OCI-LY3 (cell line): Measurements from ENCODE around the gene ITGA6.

Experiments used
- H2AFZ ChIP-seq: fragments of 200-600, 300-600 bp; shearing (Covaris generic); 2 replicates; pipeline ENCODE4 v1.6.0; 2014; ENCODE audit warnings: antibody characterized with exemption, low read depth, low read length
- H3K27ac ChIP-seq: fragments of 200-600, 300-600 bp; sonication (generic); 2 replicates; pipeline ENCODE4 v1.5.1; 2014; ENCODE audit warnings: mild to moderate bottlenecking, low read length, moderate library complexity, mixed read lengths
- H3K27me3 ChIP-seq: fragments of 200-600, 300-600 bp; sonication (generic); 2 replicates; pipeline ENCODE4 v1.6.1; 2014; ENCODE audit warnings: low read depth, low read length, mixed read lengths
- H3K36me3 ChIP-seq: fragments of 200-600, 300-600 bp; sonication (generic); replicated peaks from 2 replicates; pipeline ENCODE3; 2014; ENCODE audit warnings: low read depth, low read length, mixed read lengths
- H3K4me1 ChIP-seq: fragments of 300-600, 200-600 bp; sonication (generic); 2 replicates; pipeline ENCODE4 v1.6.1; 2014; ENCODE audit warnings: low read length, mixed read lengths
- H3K4me2 ChIP-seq: fragments of 200-600, 300-600 bp; sonication (generic); 2 replicates; pipeline ENCODE4 v1.6.1; 2014; ENCODE audit warnings: low read length, mixed read lengths
- H3K4me3 ChIP-seq: fragments of 300-600, 200-600 bp; sonication (generic); 2 replicates; pipeline ENCODE4 v1.5.1; 2014; ENCODE audit warnings: antibody characterized with exemption, mild to moderate bottlenecking, low read length, moderate library complexity
- H3K79me2 ChIP-seq: fragments of 300-600, 200-600 bp; shearing (Covaris generic); 2 replicates; pipeline ENCODE4 v1.6.1; 2014; ENCODE audit warnings: mild to moderate bottlenecking, low read length, mixed read lengths
- H3K9ac ChIP-seq: fragments of 300-600, 200-600 bp; shearing (Covaris generic); 2 replicates; pipeline ENCODE4 v1.6.0; 2014; ENCODE audit warnings: mild to moderate bottlenecking, low read length, moderate library complexity
- H3K9me3 ChIP-seq: fragments of 200-600, 300-600 bp; shearing (Covaris generic); 2 replicates; pipeline ENCODE4 v1.6.1; 2014; ENCODE audit warnings: low read length, mixed read lengths; ENCODE audit not compliant: insufficient read depth
- H4K20me1 ChIP-seq: fragments of 200-600, 300-600 bp; sonication (generic); 2 replicates; pipeline ENCODE4 v1.6.1; 2016; ENCODE audit warnings: low read length, mixed read lengths; ENCODE audit not compliant: insufficient read depth
- EZH2phosphoT487 ChIP-seq: fragments of 200-600 bp; shearing (Covaris generic); IDR thresholded peaks from 2 replicates; pipeline ENCODE4 v1.6.1; 2018; ENCODE audit warnings: antibody characterized with exemption, mixed run types, low read depth
- TF ChIP-seq, protein P1 (sequence below): fragments of 200-600, 300-600 bp; sonication (generic); IDR thresholded peaks from 2 replicates; pipeline ENCODE4 v1.5.1; 2014; ENCODE audit warnings: antibody characterized with exemption, low read length, low read depth

ITGA6 gene

GRCh38 chr2:172449911-172450550, 22.6 kb downstream of the ITGA6 start:
- H3K27me3 ChIP-seq, result peaks cover 33% of the 10 kb centered on the region
- no peak overlapping the region for H3K4me3 ChIP-seq
- H3K79me2 ChIP-seq, result no peaks in the 10 kb centered on the region
- TF ChIP-seq, protein P1, sequence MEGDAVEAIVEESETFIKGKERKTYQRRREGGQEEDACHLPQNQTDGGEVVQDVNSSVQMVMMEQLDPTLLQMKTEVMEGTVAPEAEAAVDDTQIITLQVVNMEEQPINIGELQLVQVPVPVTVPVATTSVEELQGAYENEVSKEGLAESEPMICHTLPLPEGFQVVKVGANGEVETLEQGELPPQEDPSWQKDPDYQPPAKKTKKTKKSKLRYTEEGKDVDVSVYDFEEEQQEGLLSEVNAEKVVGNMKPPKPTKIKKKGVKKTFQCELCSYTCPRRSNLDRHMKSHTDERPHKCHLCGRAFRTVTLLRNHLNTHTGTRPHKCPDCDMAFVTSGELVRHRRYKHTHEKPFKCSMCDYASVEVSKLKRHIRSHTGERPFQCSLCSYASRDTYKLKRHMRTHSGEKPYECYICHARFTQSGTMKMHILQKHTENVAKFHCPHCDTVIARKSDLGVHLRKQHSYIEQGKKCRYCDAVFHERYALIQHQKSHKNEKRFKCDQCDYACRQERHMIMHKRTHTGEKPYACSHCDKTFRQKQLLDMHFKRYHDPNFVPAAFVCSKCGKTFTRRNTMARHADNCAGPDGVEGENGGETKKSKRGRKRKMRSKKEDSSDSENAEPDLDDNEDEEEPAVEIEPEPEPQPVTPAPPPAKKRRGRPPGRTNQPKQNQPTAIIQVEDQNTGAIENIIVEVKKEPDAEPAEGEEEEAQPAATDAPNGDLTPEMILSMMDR, result no peak
- TF ChIP-seq EZH2phosphoT487, result no peak
- H3K4me1 ChIP-seq, result no peaks in the 10 kb centered on the region
- no peak overlapping the region for H3K9ac ChIP-seq
- H2AFZ ChIP-seq, result no peak overlapping the region
- H4K20me1 ChIP-seq, result no peaks in the 10 kb centered on the region
- no peak overlapping the region for H3K4me2 ChIP-seq
- H3K36me3 ChIP-seq, result no peaks in the 10 kb centered on the region
- H3K9me3 ChIP-seq, result no peaks in the 10 kb centered on the region
- H3K27ac ChIP-seq, result no peak overlapping the region

DNA sequence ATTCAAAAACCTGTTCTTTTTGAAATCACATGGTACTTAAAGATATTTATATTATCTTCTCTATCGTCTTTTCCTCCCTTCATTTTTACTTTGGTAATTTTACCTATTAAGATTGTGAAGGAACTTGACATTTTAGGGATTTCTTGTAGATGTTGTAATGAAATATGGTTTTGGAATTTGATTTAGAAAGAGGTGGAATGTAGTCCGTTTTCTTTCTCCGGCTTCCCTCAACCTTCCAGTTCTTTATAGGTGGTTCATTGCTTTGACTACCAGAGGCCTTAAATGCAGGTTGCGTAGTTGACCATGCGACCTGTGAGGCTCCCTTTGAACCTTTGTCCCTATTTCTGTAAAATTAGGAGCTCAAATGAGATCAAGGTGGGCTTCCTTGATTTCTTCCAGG, 24.5 kb downstream of the ITGA6 start:
- no peak overlapping the region for H3K4me2 ChIP-seq
- no peak overlapping the region for H3K9ac ChIP-seq
- no peak overlapping the region for H3K4me3 ChIP-seq
- no peaks in the 10 kb centered on the region for H3K36me3 ChIP-seq
- H4K20me1 ChIP-seq, result no peaks in the 10 kb centered on the region
- no peaks in the 10 kb centered on the region for H3K9me3 ChIP-seq
- H3K4me1 ChIP-seq, result no peaks in the 10 kb centered on the region
- H3K79me2 ChIP-seq, result no peaks in the 10 kb centered on the region
- TF ChIP-seq, protein P1, result no peak
- no peak for TF ChIP-seq EZH2phosphoT487
- H2AFZ ChIP-seq, result no peak overlapping the region
- H3K27me3 ChIP-seq, result peaks cover 42% of the 10 kb centered on the region
- no peak overlapping the region for H3K27ac ChIP-seq

DNA sequence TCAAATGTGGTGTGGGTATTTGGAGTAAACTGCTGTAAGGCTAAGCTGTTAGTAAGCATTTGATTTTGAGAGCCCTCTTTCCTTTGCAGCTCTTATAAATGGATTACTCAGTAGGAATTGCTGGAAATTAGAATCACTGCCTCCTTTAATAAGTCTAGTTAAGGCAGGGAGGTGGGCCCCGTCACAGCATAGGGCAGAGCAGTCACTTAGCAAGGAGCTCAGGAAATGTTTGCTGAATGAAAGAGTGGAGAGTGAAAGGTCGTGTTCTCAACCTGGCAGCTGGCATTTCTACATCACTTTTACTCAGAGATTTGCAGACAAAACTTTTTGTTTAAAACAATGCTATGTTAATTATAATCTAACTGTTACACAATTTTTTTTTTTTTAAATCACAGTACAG, 25.5 kb downstream of the ITGA6 start:
- Histone ChIP-seq H3K36me3 (no peaks in the 10 kb centered on the region), H3K27me3 (peaks cover 43% of the 10 kb centered on the region), H3K4me1 (no peaks in the 10 kb centered on the region), H3K27ac (no peak overlapping the region), H3K9me3 (no peaks in the 10 kb centered on the region), H4K20me1 (no peaks in the 10 kb centered on the region), H3K4me3 (no peak overlapping the region), H2AFZ (no peak overlapping the region), H3K4me2 (no peak overlapping the region), H3K9ac (no peak overlapping the region), H3K79me2 (no peaks in the 10 kb centered on the region)
- no peak for TF ChIP-seq EZH2phosphoT487
- TF ChIP-seq, protein P1, result no peak

DNA sequence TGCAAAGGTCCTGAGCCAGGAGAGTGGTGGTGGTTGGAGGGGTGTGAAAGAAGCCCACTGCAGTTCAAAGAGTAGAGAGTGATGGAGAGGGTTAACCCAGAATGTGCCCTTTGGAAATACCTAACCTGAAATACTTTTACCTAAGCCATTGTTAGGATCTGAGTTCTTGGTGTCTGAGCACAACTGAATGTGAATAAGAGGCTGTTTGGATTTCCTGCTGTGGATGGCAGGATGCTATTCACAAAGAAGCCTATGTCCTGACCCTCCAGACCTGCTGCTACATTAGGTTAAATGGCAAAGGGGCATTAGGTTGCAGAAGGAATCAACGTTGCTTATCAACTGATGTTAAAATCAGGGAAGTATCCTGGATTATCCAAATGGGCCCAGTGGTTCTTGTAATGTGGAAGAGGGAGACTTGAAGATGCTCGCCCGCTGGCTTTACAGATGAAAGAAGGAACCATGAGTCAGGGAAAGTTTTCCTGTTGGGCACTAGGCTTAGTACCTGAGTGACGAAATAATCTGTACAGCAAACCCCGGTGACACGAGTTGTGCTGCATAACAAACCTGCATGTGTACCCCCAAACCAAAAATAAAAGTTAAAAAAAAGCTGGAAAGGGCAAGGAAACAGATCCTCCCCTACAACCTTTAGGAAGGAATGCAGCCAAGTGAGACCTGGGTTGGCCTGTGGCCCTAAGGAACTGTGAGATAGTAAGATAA, 27.2 kb downstream of the ITGA6 start:
- Histone ChIP-seq H3K27me3 (peaks cover 49% of the 10 kb centered on the region), H3K27ac (no peak overlapping the region), H2AFZ (no peak overlapping the region), H3K9ac (no peak overlapping the region), H3K9me3 (no peaks in the 10 kb centered on the region), H3K4me2 (no peak overlapping the region), H3K4me3 (no peak overlapping the region), H3K79me2 (no peaks in the 10 kb centered on the region), H3K4me1 (no peaks in the 10 kb centered on the region), H3K36me3 (no peaks in the 10 kb centered on the region), H4K20me1 (no peaks in the 10 kb centered on the region)
- TF ChIP-seq, protein P1, result no peak
- no peak for TF ChIP-seq EZH2phosphoT487
